K562 (cell line): ENCODE data around the gene MED28. TPM values are rescaled to one million over a fixed set of nuclear protein-coding genes. Genes with fewer than 3 reads are reported as not detected.

Experiments
- CLOCK ChIP-seq: fragments of 250-450 bp; sonication (Bioruptor Pico); IDR thresholded peaks from 2 replicates; pipeline ENCODE4 v1.4.0; 2020; ENCODE audit warnings: mild to moderate bottlenecking, moderate library complexity, borderline replicate concordance
- DDX20 ChIP-seq: fragments of 450-650 bp; IDR thresholded peaks from 2 replicates; pipeline ENCODE4 v1.6.1; 2016; ENCODE audit warnings: missing genetic modification characterization, low read depth, mild to moderate bottlenecking, missing compliant biosample characterization, moderate library complexity
- GTF2F1 ChIP-seq: IDR thresholded peaks from 2 replicates; pipeline ENCODE4 v1.6.1; 2011; ENCODE audit warnings: low read depth, low read length, improper control_type of control experiment
- IRF1 ChIP-seq: sonication (generic); formaldehyde crosslinking; IDR thresholded peaks from 2 replicates; pipeline ENCODE4 v1.8.0; 2022; ENCODE audit warnings: missing genetic modification reagents, mild to moderate bottlenecking, borderline replicate concordance
- NR2C2 ChIP-seq, 2 experiments: fragments of 200-800 bp in 1 of 2; sonication (Bioruptor generic) in 1 of 2; sonication (generic) in 1 of 2; formaldehyde crosslinking in 1 of 2; IDR thresholded peaks; 2 replicates each; pipeline versions ENCODE4 v1.6.1 to v1.8.0; 2016 to 2022; ENCODE audit warnings: mild to moderate bottlenecking in 1 of 2, missing compliant biosample characterization in 1 of 2, missing genetic modification characterization in 1 of 2, missing genetic modification reagents in 1 of 2
- PHTF2 ChIP-seq: fragments of 250-450 bp; sonication (Bioruptor Pico); IDR thresholded peaks from 2 replicates; pipeline ENCODE4 v1.5.0; 2021; ENCODE audit warnings: mild to moderate bottlenecking
- PML ChIP-seq: IDR thresholded peaks from 2 replicates; pipeline ENCODE4 v1.6.1; 2012; ENCODE audit warnings: low read length, inconsistent platforms
- POLR2AphosphoS5 ChIP-seq: IDR thresholded peaks from 2 replicates; pipeline ENCODE4 v1.6.1; 2011; ENCODE audit warnings: mild to moderate bottlenecking, low read depth, low read length, moderate library complexity; ENCODE audit not compliant: control insufficient read depth, insufficient read depth
- POLR3A ChIP-seq: IDR thresholded peaks from 2 replicates; pipeline ENCODE4 v1.6.1; 2011; ENCODE audit warnings: borderline replicate concordance, mild to moderate bottlenecking, moderate library complexity; ENCODE audit not compliant: insufficient read length, insufficient read depth; ENCODE audit errors: extremely low read depth
- RNF2 ChIP-seq: sonication (generic); IDR thresholded peaks from 2 replicates; pipeline ENCODE4 v1.6.1; 2016
- SMAD3 ChIP-seq: fragments of 450-650 bp; formaldehyde crosslinking; conservative IDR thresholded peaks from 2 replicates; pipeline ENCODE4 v1.4.0; 2020; ENCODE audit warnings: mild to moderate bottlenecking
- TSHZ1 ChIP-seq: fragments of 250-450 bp; sonication (Bioruptor Pico); IDR thresholded peaks from 2 replicates; pipeline ENCODE4 v1.4.0; 2020; ENCODE audit warnings: mild to moderate bottlenecking, moderate library complexity
- ZNF121 ChIP-seq: sonication (generic); formaldehyde crosslinking; conservative IDR thresholded peaks from 2 replicates; pipeline ENCODE4 v1.8.0; 2022; ENCODE audit warnings: missing genetic modification reagents
- ZNF444 ChIP-seq: fragments of 250-450 bp; sonication (Bioruptor Pico); IDR thresholded peaks from 2 replicates; pipeline ENCODE4 v1.4.0; 2020; ENCODE audit warnings: mild to moderate bottlenecking, moderate library complexity
- polyA plus RNA-seq, 8 experiments: library from polyadenylated mRNA; depleted of rRNA in 4 of 8; stranded (reverse) in 5 of 8; unstranded in 3 of 8; fragments of >200 nt; fragmentation: Nextera tagmentation in 2 of 8; fragmentation: Illumina TruSeq in 1 of 8; extraction: Ambion mirVana in 2 of 8; extraction: Trizol in 1 of 8; gene quantifications; 2 replicates each; pipeline versions ENCODE4 v1.2.1 to v1.2.3, GENCODE V29; 2011 to 2014; ENCODE audit warnings: inconsistent platforms in 1 of 8, missing spikeins in 1 of 8
- total RNA-seq, 7 experiments: library from RNA; depleted of rRNA in 6 of 7; stranded (reverse); fragments of >200 nt in 6 of 7; fragmentation: Illumina TruSeq in 2 of 7; extraction: Trizol in 2 of 7; gene quantifications; 2 replicates each; pipeline versions ENCODE4 v1.2.1 to v1.2.3, GENCODE V29; 2011 to 2021; ENCODE audit warnings: low replicate concordance in 1 of 7
- TF ChIP-seq, protein P1 (sequence below): sonication (generic); formaldehyde crosslinking; IDR thresholded peaks from 2 replicates; pipeline ENCODE4 v1.9.0; 2022; ENCODE audit warnings: mild to moderate bottlenecking, missing genetic modification reagents

Gene MED28
- total and polyA plus RNA-seq, 9 of the 15 experiments (the other 6 are each of a cell fraction or from before 2014, with no cell fraction given) = 15.5 to 93.8 (median 50.5) TPM

DNA sequence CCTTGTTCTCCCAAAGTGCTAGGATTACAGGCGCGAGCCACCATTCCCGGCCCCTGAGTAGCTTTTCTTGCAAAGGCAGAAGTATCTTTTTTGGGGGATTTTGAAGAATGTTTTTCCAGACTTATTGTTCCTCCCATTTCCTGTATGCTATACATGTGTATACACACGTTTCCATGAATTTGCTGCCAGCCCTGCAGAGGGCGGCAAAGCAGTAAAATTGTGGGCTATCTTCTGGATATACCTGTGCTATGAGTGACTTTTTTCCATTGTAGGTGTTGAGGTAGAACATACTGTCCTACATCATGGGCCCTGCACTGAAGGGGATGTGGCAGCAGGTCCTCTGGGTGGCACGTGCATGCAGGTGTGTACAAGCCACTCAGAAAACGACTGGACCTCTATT lies 16.9 kb upstream of the MED28 start (continued):
- TF ChIP-seq TSHZ1 (CRISPR knock-in tag) = no peak
- no peak for TF ChIP-seq POLR3A
- no peak for TF ChIP-seq ZNF444 (CRISPR knock-in tag)
- no peak for TF ChIP-seq POLR2AphosphoS5
- TF ChIP-seq PML = no peak
- TF ChIP-seq RNF2 = no peak
- TF ChIP-seq DDX20 (tag) = no peak
- no peak for TF ChIP-seq GTF2F1
- TF ChIP-seq ZNF121 = no peak
- TF ChIP-seq PHTF2 (CRISPR knock-in tag) = no peak
- TF ChIP-seq NR2C2 (CRISPR knock-in tag; IDR thresholded peaks at IDR 0.05) = no peak
- TF ChIP-seq NR2C2 (tag; IDR thresholded peaks at IDR 0.05) = no peak
- TF ChIP-seq SMAD3 = no peak
- no peak for TF ChIP-seq CLOCK (CRISPR knock-in tag)
- TF ChIP-seq IRF1 (CRISPR knock-in tag) = no peak
- TF ChIP-seq, protein P1, sequence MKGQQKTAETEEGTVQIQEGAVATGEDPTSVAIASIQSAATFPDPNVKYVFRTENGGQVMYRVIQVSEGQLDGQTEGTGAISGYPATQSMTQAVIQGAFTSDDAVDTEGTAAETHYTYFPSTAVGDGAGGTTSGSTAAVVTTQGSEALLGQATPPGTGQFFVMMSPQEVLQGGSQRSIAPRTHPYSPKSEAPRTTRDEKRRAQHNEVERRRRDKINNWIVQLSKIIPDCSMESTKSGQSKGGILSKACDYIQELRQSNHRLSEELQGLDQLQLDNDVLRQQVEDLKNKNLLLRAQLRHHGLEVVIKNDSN (CRISPR knock-in tag) = no peak
